ENCODE results near the gene ERFE.

The ERFE gene

GRCh38 chr2:238121511-238122286 is 37.1 kb upstream of the ERFE start:
- ChIA-PET POLR2A (no interaction called here), CTCF (no interaction called here)
- DNase-seq (ENCODE audit: extremely low spot score) = no peak
- TF ChIP-seq ARNT (IDR thresholded peaks at IDR 0.05) = no peak
- no peak for TF ChIP-seq FOXK2 (IDR thresholded peaks at IDR 0.05)
- TF ChIP-seq ZNF384 (IDR thresholded peaks at IDR 0.05) = no peak
- no peak for TF ChIP-seq FOXA1 (IDR thresholded peaks at IDR 0.05)
- TF ChIP-seq ELF4 (IDR thresholded peaks at IDR 0.05) = no peak
- no peak for TF ChIP-seq SP1 (IDR thresholded peaks at IDR 0.05)

DNA sequence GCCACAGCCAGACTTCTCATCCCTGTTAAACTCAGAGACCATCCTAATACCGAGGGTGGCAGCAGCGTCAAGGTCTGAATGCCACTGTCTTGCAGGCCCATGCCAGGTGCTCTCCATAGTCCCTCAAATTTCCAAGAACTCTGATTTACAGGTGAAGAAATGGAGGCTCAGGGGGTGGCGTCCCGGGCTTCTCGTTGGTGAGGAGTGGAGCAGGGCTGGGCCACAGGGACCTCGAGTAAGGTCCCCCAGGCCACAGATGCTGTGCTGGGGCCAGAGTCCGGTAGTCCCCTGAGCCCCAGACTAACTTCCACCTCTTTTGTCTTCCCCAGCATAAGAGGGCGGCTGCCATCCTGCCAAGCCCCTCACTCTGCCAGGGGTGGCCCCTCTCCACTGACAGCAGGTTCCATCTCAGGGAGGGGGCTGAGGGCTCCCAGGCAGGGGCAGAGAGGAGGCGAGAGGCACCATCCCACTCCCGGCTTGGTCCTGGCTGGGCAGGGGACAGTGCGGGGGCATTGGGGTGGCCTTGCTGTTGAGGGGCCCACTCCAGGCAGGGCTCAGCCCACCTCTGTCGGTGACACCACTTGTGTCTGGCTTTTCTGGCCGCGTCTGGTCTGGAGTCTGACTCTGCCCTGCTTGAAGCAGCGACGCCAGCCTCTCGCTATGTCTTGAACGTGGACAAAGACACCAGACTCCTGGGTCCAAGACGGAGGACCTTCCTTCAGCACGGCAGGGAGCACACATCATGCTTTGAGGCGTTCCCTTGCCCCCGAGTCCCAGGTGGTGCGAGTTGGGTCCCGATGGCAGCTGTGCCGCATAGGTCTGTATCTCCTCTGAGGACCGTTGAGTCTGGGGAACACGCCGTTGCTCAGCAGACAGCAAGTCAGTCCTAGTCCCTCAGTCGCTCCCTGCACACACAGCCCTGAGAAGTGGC is 36.2 kb upstream of the ERFE start:
- DNase-seq (ENCODE audit: extremely low spot score) = no peak
- TF ChIP-seq L3MBTL2 (conservative IDR thresholded peaks at IDR 0.05) = no peak
- no peak for TF ChIP-seq LEF1 (IDR thresholded peaks at IDR 0.05; ENCODE audit: borderline replicate concordance)
- TF ChIP-seq CTBP1 (IDR thresholded peaks at IDR 0.05; ENCODE audit: borderline replicate concordance) = no peak
- TF ChIP-seq PKNOX1 (IDR thresholded peaks at IDR 0.05) = no peak
- no peak for TF ChIP-seq HDGF (IDR thresholded peaks at IDR 0.05; ENCODE audit: borderline replicate concordance)
- TF ChIP-seq ARNT (IDR thresholded peaks at IDR 0.05) = no peak
- TF ChIP-seq FOXM1 (IDR thresholded peaks at IDR 0.05; ENCODE audit: borderline replicate concordance) = no peak
- TF ChIP-seq FOXK2 (IDR thresholded peaks at IDR 0.05) = no peak
- TF ChIP-seq NFRKB (IDR thresholded peaks at IDR 0.05) = no peak
- TF ChIP-seq TARDBP (IDR thresholded peaks at IDR 0.05) = no peak
- no peak for TF ChIP-seq BHLHE40 (IDR thresholded peaks at IDR 0.05; ENCODE audit: borderline replicate concordance)
- TF ChIP-seq ZNF384 (IDR thresholded peaks at IDR 0.05) = no peak
- TF ChIP-seq SUZ12 (IDR thresholded peaks at IDR 0.05) = no peak
- no peak for TF ChIP-seq ELF4 (IDR thresholded peaks at IDR 0.05)
- no peak for TF ChIP-seq FOXA1 (IDR thresholded peaks at IDR 0.05)
- TF ChIP-seq SP1 (IDR thresholded peaks at IDR 0.05) = no peak
- POLR2A ChIA-PET = no interaction called here
- CTCF ChIA-PET = no interaction called here

- no peak for TF ChIP-seq HDGF (IDR thresholded peaks at IDR 0.05; ENCODE audit: borderline replicate concordance)
- TF ChIP-seq FOXM1 (IDR thresholded peaks at IDR 0.05; ENCODE audit: borderline replicate concordance) = no peak
- no peak for TF ChIP-seq FOXK2 (IDR thresholded peaks at IDR 0.05)
- TF ChIP-seq ARNT (IDR thresholded peaks at IDR 0.05) = no peak
- no peak for TF ChIP-seq FOXA1 (IDR thresholded peaks at IDR 0.05)
- TF ChIP-seq CTBP1 (IDR thresholded peaks at IDR 0.05; ENCODE audit: borderline replicate concordance) = no peak
- TF ChIP-seq SP1 (IDR thresholded peaks at IDR 0.05) = no peak
- no peak for TF ChIP-seq PKNOX1 (IDR thresholded peaks at IDR 0.05)
- TF ChIP-seq ZNF384 (IDR thresholded peaks at IDR 0.05) = no peak
- no peak for TF ChIP-seq SUZ12 (IDR thresholded peaks at IDR 0.05)
- TF ChIP-seq TARDBP (IDR thresholded peaks at IDR 0.05) = no peak
- no peak for TF ChIP-seq NFRKB (IDR thresholded peaks at IDR 0.05)
- no peak for TF ChIP-seq BHLHE40 (IDR thresholded peaks at IDR 0.05; ENCODE audit: borderline replicate concordance)
- no peak for TF ChIP-seq LEF1 (IDR thresholded peaks at IDR 0.05; ENCODE audit: borderline replicate concordance)
- TF ChIP-seq ELF4 (IDR thresholded peaks at IDR 0.05) = no peak
- TF ChIP-seq L3MBTL2 (conservative IDR thresholded peaks at IDR 0.05) = no peak
- no peak for DNase-seq (ENCODE audit: extremely low spot score)
- ChIA-PET POLR2A (no interaction called here), CTCF (no interaction called here)
Observed at GRCh38 chr2:238123218-238123971, 35.4 kb upstream of the ERFE start.

DNA sequence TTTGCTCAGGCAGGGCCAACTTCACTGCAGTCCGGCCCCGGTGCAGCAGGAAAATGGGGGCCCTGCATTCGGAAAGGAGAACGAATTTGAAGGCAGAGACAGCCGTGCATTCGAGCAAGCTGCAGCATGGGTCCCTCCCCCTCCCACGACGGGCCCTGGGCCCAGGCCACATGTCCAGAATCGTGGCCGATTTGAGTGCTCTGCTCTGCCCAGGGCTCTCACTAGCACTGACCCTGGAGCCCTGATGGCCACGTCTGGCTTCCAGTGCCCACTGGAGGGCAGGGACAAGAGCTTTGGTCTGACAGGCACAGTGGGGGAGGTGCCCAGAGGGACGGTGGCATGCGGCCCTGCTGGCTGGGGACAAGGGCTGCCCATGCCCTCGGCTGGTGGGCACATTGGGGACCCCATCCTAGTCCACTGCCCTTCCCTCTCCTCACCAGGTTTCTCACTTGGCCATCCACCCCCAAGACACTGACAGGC is 34.7 kb upstream of the ERFE start:
- TF ChIP-seq BHLHE40 (IDR thresholded peaks at IDR 0.05; ENCODE audit: borderline replicate concordance) (no peak), PKNOX1 (IDR thresholded peaks at IDR 0.05) (no peak), FOXK2 (IDR thresholded peaks at IDR 0.05) (no peak), NFRKB (IDR thresholded peaks at IDR 0.05) (no peak), FOXA1 (IDR thresholded peaks at IDR 0.05) (no peak), CTBP1 (IDR thresholded peaks at IDR 0.05; ENCODE audit: borderline replicate concordance) (no peak), SP1 (IDR thresholded peaks at IDR 0.05) (no peak), LEF1 (IDR thresholded peaks at IDR 0.05; ENCODE audit: borderline replicate concordance) (no peak), ELF4 (IDR thresholded peaks at IDR 0.05) (no peak), SUZ12 (IDR thresholded peaks at IDR 0.05) (no peak), ZNF384 (IDR thresholded peaks at IDR 0.05) (no peak), L3MBTL2 (conservative IDR thresholded peaks at IDR 0.05) (no peak), HDGF (IDR thresholded peaks at IDR 0.05; ENCODE audit: borderline replicate concordance) (no peak), ARNT (IDR thresholded peaks at IDR 0.05) (no peak), TARDBP (IDR thresholded peaks at IDR 0.05) (no peak), FOXM1 (IDR thresholded peaks at IDR 0.05; ENCODE audit: borderline replicate concordance) (no peak)
- no peak for DNase-seq (ENCODE audit: extremely low spot score)
- POLR2A ChIA-PET = no interaction called here
- CTCF ChIA-PET = no interaction called here

Measured in HEK293T (cell line).